Loucy (cell line): ENCODE results near the gene ERRFI1.

Source experiments
- H2AFZ ChIP-seq: fragments of 200-600 bp; sonication (generic); 2 replicates; pipeline ENCODE4 v1.6.0; 2016; ENCODE audit warnings: antibody characterized with exemption, mild to moderate bottlenecking, low read length, moderate library complexity
- H3F3A ChIP-seq: fragments of 200-600 bp; 2 replicates; pipeline ENCODE4 v1.6.0; 2016; ENCODE audit warnings: antibody characterized with exemption, low read depth, mild to moderate bottlenecking
- H3K27me3 ChIP-seq: fragments of 200-600 bp; sonication (generic); 2 replicates; pipeline ENCODE4 v1.6.1; 2014; ENCODE audit warnings: low read length, mild to moderate bottlenecking; ENCODE audit not compliant: insufficient read depth, poor library complexity, severe bottlenecking
- H3K36me3 ChIP-seq: fragments of 200-600 bp; sonication (generic); 2 replicates; pipeline ENCODE4 v1.6.1; 2016; ENCODE audit warnings: low read length; ENCODE audit not compliant: insufficient read depth
- H3K4me1 ChIP-seq: fragments of 200-600 bp; sonication (generic); 2 replicates; pipeline ENCODE4 v1.5.1; 2014; ENCODE audit warnings: low read length, mild to moderate bottlenecking; ENCODE audit not compliant: insufficient read depth, poor library complexity, severe bottlenecking
- H3K4me2 ChIP-seq: fragments of 200-600 bp; sonication (generic); 2 replicates; pipeline ENCODE4 v1.6.0; 2014; ENCODE audit warnings: antibody characterized with exemption, low read length, low read depth, mild to moderate bottlenecking; ENCODE audit not compliant: poor library complexity, severe bottlenecking
- H3K4me3 ChIP-seq: fragments of 200-600 bp; sonication (generic); 2 replicates; pipeline ENCODE4 v1.5.1; 2014; ENCODE audit warnings: low read length, mild to moderate bottlenecking, mixed read lengths; ENCODE audit not compliant: poor library complexity, severe bottlenecking
- H3K79me2 ChIP-seq: fragments of 200-600 bp; sonication (generic); 2 replicates; pipeline ENCODE4 v1.6.1; 2014; ENCODE audit warnings: low read length; ENCODE audit not compliant: insufficient read depth
- H3K9ac ChIP-seq: fragments of 200-600 bp; sonication (generic); 2 replicates; pipeline ENCODE4 v1.6.0; 2014; ENCODE audit warnings: mild to moderate bottlenecking, low read depth, low read length, moderate library complexity; ENCODE audit not compliant: poor library complexity, severe bottlenecking
- H3K9me2 ChIP-seq: fragments of 200-600 bp; sonication (generic); replicated peaks from 2 replicates; pipeline ENCODE4 v1.6.1; 2016; ENCODE audit warnings: low read depth, low read length, mixed read lengths
- H3K9me3 ChIP-seq: fragments of 200-600 bp; sonication (generic); 2 replicates; pipeline ENCODE4 v1.6.1; 2014; ENCODE audit warnings: mild to moderate bottlenecking, antibody characterized with exemption, low read length, low read depth; ENCODE audit not compliant: insufficient read depth
- H4K20me1 ChIP-seq: fragments of 200-600 bp; sonication (generic); 2 replicates; pipeline ENCODE4 v1.6.0; 2014; ENCODE audit warnings: antibody characterized with exemption, low read length, mild to moderate bottlenecking; ENCODE audit not compliant: insufficient read depth, poor library complexity, severe bottlenecking
- CTCF ChIP-seq: fragments of 200-600 bp; sonication (generic); conservative IDR thresholded peaks from 2 replicates; pipeline ENCODE4 v1.5.1; 2014; ENCODE audit warnings: mild to moderate bottlenecking, antibody characterized with exemption, low read length
- EZH2phosphoT487 ChIP-seq: fragments of 200-600 bp; IDR thresholded peaks from 2 replicates; pipeline ENCODE4 v1.6.1; 2018; ENCODE audit warnings: antibody characterized with exemption, mild to moderate bottlenecking, moderate library complexity, borderline replicate concordance

The ERRFI1 gene

GRCh38 chr1:8046391-8046790 lies 20.3 kb upstream of the ERRFI1 start:
- H3K4me2 ChIP-seq, result no peak overlapping the region
- peaks cover 6% of the 10 kb centered on the region for H3K4me1 ChIP-seq
- H3F3A ChIP-seq, result no peaks in the 10 kb centered on the region
- TF ChIP-seq CTCF, result no peak
- TF ChIP-seq EZH2phosphoT487, result no peak
- H3K9ac ChIP-seq, result no peak overlapping the region
- no peaks in the 10 kb centered on the region for H4K20me1 ChIP-seq
- no peaks in the 10 kb centered on the region for H3K79me2 ChIP-seq
- no peak overlapping the region for H3K4me3 ChIP-seq
- no peaks in the 10 kb centered on the region for H3K9me3 ChIP-seq
- H3K27me3 ChIP-seq, result no peaks in the 10 kb centered on the region
- no peaks in the 10 kb centered on the region for H3K9me2 ChIP-seq
- no peak overlapping the region for H2AFZ ChIP-seq
- H3K36me3 ChIP-seq, result no peaks in the 10 kb centered on the region

DNA sequence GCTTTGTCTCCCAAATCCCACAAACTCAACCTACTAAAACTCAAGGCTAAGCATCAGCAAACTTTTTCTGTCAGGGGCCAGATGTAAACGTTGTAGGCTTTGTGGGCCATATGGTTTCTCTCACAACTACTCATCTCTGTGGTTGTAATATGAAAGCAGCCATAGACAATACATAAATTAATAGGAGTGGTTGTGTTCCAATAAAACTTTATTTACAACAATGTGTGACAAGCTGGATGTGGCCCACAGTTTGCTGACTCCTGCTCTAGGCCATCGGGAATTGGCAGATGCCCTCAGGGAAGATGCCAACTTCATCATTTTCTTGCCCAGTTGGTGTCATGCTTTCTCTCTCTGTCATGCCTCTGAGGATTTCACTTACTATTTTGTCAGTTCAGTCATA lies 17.5 kb upstream of the ERRFI1 start:
- H3K4me3 ChIP-seq, result no peak overlapping the region
- no peaks in the 10 kb centered on the region for H3K36me3 ChIP-seq
- H3K79me2 ChIP-seq, result no peaks in the 10 kb centered on the region
- no peaks in the 10 kb centered on the region for H3K9me3 ChIP-seq
- H3K9me2 ChIP-seq, result no peaks in the 10 kb centered on the region
- no peak overlapping the region for H3K9ac ChIP-seq
- no peaks in the 10 kb centered on the region for H3K27me3 ChIP-seq
- H3F3A ChIP-seq, result no peaks in the 10 kb centered on the region
- TF ChIP-seq CTCF (no peak), EZH2phosphoT487 (no peak)
- H3K4me1 ChIP-seq, result no peaks in the 10 kb centered on the region
- H4K20me1 ChIP-seq, result no peaks in the 10 kb centered on the region
- no peak overlapping the region for H3K4me2 ChIP-seq
- H2AFZ ChIP-seq, result no peak overlapping the region

GRCh38 chr1:8042134-8042533 lies 16.0 kb upstream of the ERRFI1 start:
- Histone ChIP-seq H3K9me3 (no peaks in the 10 kb centered on the region), H3K9ac (no peak overlapping the region), H2AFZ (no peak overlapping the region), H3K27me3 (no peaks in the 10 kb centered on the region), H3K9me2 (no peaks in the 10 kb centered on the region), H3K4me2 (no peak overlapping the region), H3K79me2 (no peaks in the 10 kb centered on the region), H4K20me1 (no peaks in the 10 kb centered on the region), H3K4me1 (no peaks in the 10 kb centered on the region), H3K4me3 (no peak overlapping the region), H3K36me3 (no peaks in the 10 kb centered on the region), H3F3A (no peaks in the 10 kb centered on the region)
- TF ChIP-seq CTCF (no peak), EZH2phosphoT487 (no peak)
